ENCODE data around the gene HP.

The HP gene

GRCh38 chr16:72027669-72028378, 26.5 kb upstream of the HP start:
- TF ChIP-seq GATA2 (IDR thresholded peaks at IDR 0.05; ENCODE audit: low read depth, low read length) (no peak), GATA3 (IDR thresholded peaks at IDR 0.05; ENCODE audit: low read depth, low read length) (no peak)

GRCh38 chr16:72029567-72030271, 24.6 kb upstream of the HP start:
- no peak for TF ChIP-seq GATA3 (IDR thresholded peaks at IDR 0.05; ENCODE audit: low read depth, low read length)
- TF ChIP-seq GATA2 (IDR thresholded peaks at IDR 0.05; ENCODE audit: low read depth, low read length), result no peak

DNA sequence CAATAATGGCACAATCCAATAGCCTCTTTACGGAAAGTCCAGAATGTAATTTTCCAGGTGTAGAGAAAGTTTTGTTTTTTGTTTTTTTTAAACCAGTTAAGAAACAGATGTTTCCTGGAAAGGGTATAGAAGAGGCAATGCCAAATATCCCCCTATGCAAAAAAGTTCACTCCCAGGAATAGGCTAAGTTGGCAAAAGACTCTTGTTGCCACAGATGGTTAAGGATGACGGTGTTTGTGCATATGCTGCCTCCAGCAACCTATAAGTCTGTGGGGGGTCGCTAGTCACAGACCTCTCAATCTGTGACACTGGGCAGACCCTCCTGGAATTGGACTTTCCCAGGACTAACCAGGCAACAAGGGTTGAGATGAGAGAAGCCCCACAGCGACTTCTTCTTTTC, 20.9 kb upstream of the HP start:
- TF ChIP-seq GATA2 (IDR thresholded peaks at IDR 0.05; ENCODE audit: low read depth, low read length), result no peak
- no peak for TF ChIP-seq GATA3 (IDR thresholded peaks at IDR 0.05; ENCODE audit: low read depth, low read length)

DNA sequence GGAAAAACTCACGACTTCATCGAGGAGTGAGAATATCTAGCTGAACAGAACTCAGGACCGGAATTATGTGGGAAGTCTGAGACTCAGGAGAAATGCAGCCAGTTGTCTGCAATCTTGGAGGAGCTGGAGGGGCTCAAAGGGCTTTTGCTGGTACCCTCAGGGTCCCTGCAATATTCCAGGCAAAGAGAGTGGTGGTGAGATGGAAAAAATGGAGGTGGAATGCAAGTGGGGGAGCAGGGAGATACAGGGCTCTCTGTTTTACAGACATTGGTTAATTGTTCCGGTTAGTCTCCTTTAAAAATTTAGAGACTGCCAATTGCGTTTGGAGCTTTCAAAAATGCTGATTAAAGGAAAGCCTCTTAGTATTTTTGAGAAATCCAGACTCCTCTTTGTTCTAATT, 18.2 kb upstream of the HP start:
- TF ChIP-seq GATA3 (IDR thresholded peaks at IDR 0.05; ENCODE audit: low read depth, low read length), result no peak
- no peak for TF ChIP-seq GATA2 (IDR thresholded peaks at IDR 0.05; ENCODE audit: low read depth, low read length)

DNA sequence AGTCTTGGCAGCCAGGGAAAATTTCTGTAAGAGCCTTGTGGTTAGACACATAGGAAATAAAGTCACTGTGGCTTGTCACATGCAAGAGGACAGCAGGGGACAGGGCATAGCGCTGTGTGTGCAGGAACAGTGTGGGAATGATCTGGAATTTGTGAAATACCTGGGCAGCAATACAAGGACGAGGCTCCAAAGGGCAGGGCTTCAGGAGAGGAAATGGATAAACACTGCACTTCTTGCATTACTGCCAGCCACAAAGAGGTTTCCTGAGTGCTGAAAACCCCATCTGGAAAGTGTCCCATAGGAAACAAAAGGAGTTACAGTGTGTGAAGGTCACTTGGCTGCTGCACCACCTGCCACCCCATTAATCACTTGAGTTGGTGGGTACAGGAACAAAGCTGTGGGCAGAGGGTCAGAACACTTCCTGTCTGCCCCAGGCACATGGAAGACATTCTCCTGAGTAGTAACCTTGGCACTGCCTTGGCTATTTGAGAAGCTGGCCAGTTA, 12.1 kb upstream of the HP start:
- TF ChIP-seq GATA3 (IDR thresholded peaks at IDR 0.05; ENCODE audit: low read depth, low read length), result no peak

DNA sequence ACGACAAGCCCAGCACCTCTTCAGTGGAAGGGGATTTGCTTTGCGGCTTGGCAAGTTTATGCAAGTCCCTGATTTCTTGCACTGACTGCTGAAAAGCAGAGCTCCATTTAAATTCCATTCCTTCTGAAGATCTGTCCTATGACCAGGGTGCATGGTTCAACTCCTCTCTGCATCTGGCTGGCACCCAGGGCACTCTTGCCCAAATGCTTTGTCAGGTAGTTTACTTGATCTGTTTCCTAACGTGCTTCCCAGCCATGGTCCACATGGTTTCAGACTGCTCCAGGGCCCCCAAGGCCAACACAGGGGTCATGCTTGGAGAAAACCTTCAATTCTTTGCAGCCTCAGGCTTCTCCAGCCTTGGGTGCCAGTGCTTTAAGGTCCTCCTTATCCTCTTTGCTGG, 11.2 kb upstream of the HP start:
- TF ChIP-seq GATA3 (IDR thresholded peaks at IDR 0.05; ENCODE audit: low read depth, low read length) (no peak), GATA2 (IDR thresholded peaks at IDR 0.05; ENCODE audit: low read depth, low read length) (no peak)

DNA sequence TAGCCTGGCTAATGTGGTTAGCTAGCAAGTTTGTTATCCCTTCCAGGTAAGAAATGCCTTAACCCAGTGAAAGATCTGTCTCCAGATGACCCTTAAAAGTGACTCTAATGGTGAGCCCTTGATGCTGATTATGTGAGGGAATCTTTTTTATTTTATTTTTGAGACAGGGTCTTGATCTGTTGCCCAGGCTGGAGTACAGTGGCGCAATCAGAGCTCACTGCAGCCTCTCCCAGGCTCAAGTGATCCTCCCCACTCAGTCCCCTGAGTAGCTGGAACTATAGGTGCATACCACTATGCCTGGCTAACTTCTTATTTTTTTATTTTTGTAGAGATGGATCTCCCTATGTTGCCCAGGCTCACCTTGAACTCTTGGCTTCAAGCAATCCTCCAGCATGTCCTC, 10.8 kb upstream of the HP start:
- TF ChIP-seq GATA3 (IDR thresholded peaks at IDR 0.05; ENCODE audit: low read depth, low read length) (no peak), GATA2 (IDR thresholded peaks at IDR 0.05; ENCODE audit: low read depth, low read length) (no peak)

GRCh38 chr16:72044296-72044695, 10.0 kb upstream of the HP start:
- TF ChIP-seq GATA3 (IDR thresholded peaks at IDR 0.05; ENCODE audit: low read depth, low read length), result no peak
- TF ChIP-seq GATA2 (IDR thresholded peaks at IDR 0.05; ENCODE audit: low read depth, low read length), result no peak

- no peak for TF ChIP-seq GATA3 (IDR thresholded peaks at IDR 0.05; ENCODE audit: low read depth, low read length)
- no peak for TF ChIP-seq GATA2 (IDR thresholded peaks at IDR 0.05; ENCODE audit: low read depth, low read length)
Observed at GRCh38 chr16:72044825-72045359, 9.4 kb upstream of the HP start.

- no peak for TF ChIP-seq GATA2 (IDR thresholded peaks at IDR 0.05; ENCODE audit: low read depth, low read length)
- TF ChIP-seq GATA3 (IDR thresholded peaks at IDR 0.05; ENCODE audit: low read depth, low read length), result no peak
Observed at GRCh38 chr16:72049110-72049509, 5.2 kb upstream of the HP start.

DNA sequence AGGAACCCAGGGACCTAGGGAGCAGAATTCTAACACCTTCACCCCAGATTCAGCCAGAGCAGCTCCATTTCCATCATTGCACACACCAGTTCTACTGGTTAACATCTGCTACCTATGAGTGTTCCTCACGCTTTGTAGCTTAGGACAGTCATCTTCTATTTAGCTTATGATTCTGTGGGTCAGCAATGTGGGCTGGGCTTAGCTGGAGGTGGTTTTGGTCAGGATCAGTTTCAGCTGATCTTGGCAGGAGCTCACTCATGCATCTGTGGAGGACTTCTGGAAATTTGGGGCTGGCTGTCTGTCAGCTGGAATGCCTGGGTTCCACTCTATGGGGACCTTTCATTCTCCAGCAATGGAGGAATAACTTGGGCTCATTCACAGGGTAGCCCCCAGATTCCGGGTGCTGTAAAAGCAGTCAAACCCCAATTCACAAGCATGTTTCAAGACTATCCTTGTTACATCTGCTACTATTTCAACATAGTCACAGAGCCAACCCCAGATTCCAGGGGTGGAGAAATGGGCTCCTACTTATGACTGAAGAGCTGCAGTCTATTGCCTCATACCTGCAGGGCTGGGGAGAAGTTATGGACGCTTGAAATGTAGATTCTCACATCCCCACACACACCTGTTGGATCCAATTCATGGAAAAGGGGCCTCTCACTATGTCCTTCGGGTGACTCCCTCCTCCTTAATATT, 3.4 kb upstream of the HP start:
- no peak for TF ChIP-seq GATA3 (IDR thresholded peaks at IDR 0.05; ENCODE audit: low read depth, low read length)
- TF ChIP-seq GATA2 (IDR thresholded peaks at IDR 0.05; ENCODE audit: low read depth, low read length), result no peak

GRCh38 chr16:72051818-72052217, 2.5 kb upstream of the HP start:
- TF ChIP-seq GATA3 (IDR thresholded peaks at IDR 0.05; ENCODE audit: low read depth, low read length), result no peak
- TF ChIP-seq GATA2 (IDR thresholded peaks at IDR 0.05; ENCODE audit: low read depth, low read length), result no peak

DNA sequence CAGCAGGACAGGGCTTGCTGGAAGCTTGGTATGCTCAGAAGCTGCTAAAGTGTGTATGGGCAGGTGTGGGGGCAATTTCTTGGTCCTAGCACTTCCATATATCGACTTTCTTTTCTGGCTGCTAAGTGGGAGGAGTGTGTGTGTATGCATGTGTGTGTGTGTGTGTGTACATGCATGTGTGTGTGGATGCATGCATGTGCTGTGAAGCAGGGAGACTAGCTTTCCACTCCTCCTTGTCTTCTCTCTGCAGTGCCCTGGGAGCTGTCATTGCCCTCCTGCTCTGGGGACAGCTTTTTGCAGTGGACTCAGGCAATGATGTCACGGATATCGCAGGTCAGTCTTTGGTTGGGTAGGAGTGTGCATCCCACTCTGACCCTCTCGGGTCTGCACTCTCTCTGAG, 1.6 kb downstream of the HP start:
- TF ChIP-seq GATA3 (IDR thresholded peaks at IDR 0.05; ENCODE audit: low read depth, low read length) (no peak), GATA2 (IDR thresholded peaks at IDR 0.05; ENCODE audit: low read depth, low read length) (no peak)

- TF ChIP-seq GATA3 (IDR thresholded peaks at IDR 0.05; ENCODE audit: low read depth, low read length) (no peak), GATA2 (IDR thresholded peaks at IDR 0.05; ENCODE audit: low read depth, low read length) (no peak)
Observed at GRCh38 chr16:72060405-72060804, 6.1 kb downstream of the HP start.

All from SH-SY5Y (cell line).